Chondrocyte (in vitro differentiated cells): ENCODE data around the gene OXLD1. TPM values are rescaled to one million over a fixed set of nuclear protein-coding genes. Genes with fewer than 3 reads are reported as not detected.

Source experiments
- DNase-seq: peaks from one replicate; pipeline ENCODE4 v3.0.0; 2021; ENCODE audit warnings: mixed read lengths, low spot score
- H3K27ac Mint-ChIP-seq: one replicate; pipeline ENCODE4 v1.8.0; 2021; ENCODE audit warnings: mild to moderate bottlenecking, moderate library complexity, mixed read lengths; ENCODE audit not compliant: unreplicated experiment
- H3K27me3 Mint-ChIP-seq: 2 replicates; pipeline ENCODE4 v1.8.0; 2021; ENCODE audit warnings: low read depth, mixed read lengths
- H3K36me3 Mint-ChIP-seq: 2 replicates; pipeline ENCODE4 v1.8.0; 2021; ENCODE audit warnings: low read depth, mixed read lengths
- H3K4me1 Mint-ChIP-seq: 2 replicates; pipeline ENCODE4 v1.8.0; 2021; ENCODE audit warnings: low read depth, mild to moderate bottlenecking, mixed read lengths
- H3K4me3 Mint-ChIP-seq: one replicate; pipeline ENCODE4 v1.8.0; 2021; ENCODE audit warnings: mild to moderate bottlenecking, moderate library complexity, mixed read lengths; ENCODE audit not compliant: unreplicated experiment
- H3K9me3 Mint-ChIP-seq: 2 replicates; pipeline ENCODE4 v1.8.0; 2021; ENCODE audit warnings: low read depth, mixed read lengths
- CTCF ChIP-seq: fragments of 200-600 bp; sonication (generic); IDR thresholded peaks from 2 replicates; pipeline ENCODE4 v1.5.0; 2021; ENCODE audit warnings: antibody characterized with exemption, mild to moderate bottlenecking, moderate library complexity
- total RNA-seq: library from RNA; stranded (reverse); gene quantifications from 3 replicates; pipeline ENCODE4 v1.2.1, GENCODE V29; 2021

The OXLD1 gene
- total RNA-seq, 1 donor from 2014 or later: 24.2 TPM

- no peak for TF ChIP-seq CTCF
- peaks cover 10% of the 10 kb centered on the region for H3K36me3 Mint-ChIP-seq
Measured at GRCh38 chr17:81683584-81684441, 17.4 kb upstream of the OXLD1 start, which contains the start of the genes ARL16 and HGS. Gene ARL16 (minus strand): TSS chr17:81683797. CDS start chr17:81683753, 44 bp downstream. Gene HGS (plus strand): TSS chr17:81684011. CDS start chr17:81684067, 56 bp downstream.

GRCh38 chr17:81683208-81683583, 16.8 kb upstream of the OXLD1 start:
- H3K36me3 Mint-ChIP-seq: peaks cover 10% of the 10 kb centered on the region
- no peaks in the 10 kb centered on the region for H3K27me3 Mint-ChIP-seq
- peak overlapping the region; percentile 84 for H3K4me3 Mint-ChIP-seq
- H3K4me1 Mint-ChIP-seq: peaks cover 33% of the 10 kb centered on the region
- no peaks in the 10 kb centered on the region for H3K9me3 Mint-ChIP-seq
- peak overlapping the region; percentile 80 for H3K27ac Mint-ChIP-seq
- TF ChIP-seq CTCF: no peak
- no peak for DNase-seq

More at GRCh38 chr17:81683584-81684441, 17.4 kb upstream of the OXLD1 start, which contains the start of the genes ARL16 and HGS:
- Mint-ChIP-seq H3K27ac (peak within 1 kb of the TSS; percentile 96), H3K9me3 (no peaks in the 10 kb centered on the region), H3K4me3 (peak within 1 kb of the TSS; percentile 89), H3K27me3 (no peaks in the 10 kb centered on the region), H3K4me1 (peaks cover 33% of the 10 kb centered on the region)
- peak; percentile 99 for DNase-seq

GRCh38 chr17:81682565-81683207, 16.3 kb upstream of the OXLD1 start:
- Mint-ChIP-seq H3K4me1 (peaks cover 33% of the 10 kb centered on the region), H3K9me3 (no peaks in the 10 kb centered on the region), H3K36me3 (peaks cover 10% of the 10 kb centered on the region), H3K27me3 (no peaks in the 10 kb centered on the region), H3K27ac (peak overlapping the region; percentile 80), H3K4me3 (peak overlapping the region; percentile 84)
- no peak for TF ChIP-seq CTCF
- DNase-seq: no peak

GRCh38 chr17:81681672-81682071, 15.3 kb upstream of the OXLD1 start:
- Mint-ChIP-seq H3K9me3 (no peaks in the 10 kb centered on the region), H3K36me3 (peaks cover 4% of the 10 kb centered on the region), H3K27ac (peak overlapping the region; percentile 73), H3K27me3 (no peaks in the 10 kb centered on the region), H3K4me3 (no peak overlapping the region), H3K4me1 (peaks cover 33% of the 10 kb centered on the region)
- no peak for TF ChIP-seq CTCF
- no peak for DNase-seq

GRCh38 chr17:81680150-81680549, 13.7 kb upstream of the OXLD1 start:
- H3K27ac Mint-ChIP-seq: no peak overlapping the region
- no peak for DNase-seq
- TF ChIP-seq CTCF: no peak
- H3K27me3 Mint-ChIP-seq: no peaks in the 10 kb centered on the region
- no peaks in the 10 kb centered on the region for H3K36me3 Mint-ChIP-seq
- no peaks in the 10 kb centered on the region for H3K9me3 Mint-ChIP-seq
- peaks cover 31% of the 10 kb centered on the region for H3K4me1 Mint-ChIP-seq
- no peak overlapping the region for H3K4me3 Mint-ChIP-seq
